Bronchial epithelial cell (primary cell): Measurements from ENCODE around the gene UBE2E3. TPM values are rescaled to one million over a fixed set of nuclear protein-coding genes. Genes with fewer than 3 reads are reported as not detected.

Experiments used
- DNase-seq: peaks from one replicate; pipeline ENCODE4 v3.0.0-alpha.2; 2010; ENCODE audit warnings: low read depth
- FAIRE-seq: peaks from 2 replicates; lab custom pipeline; 2011; peaks lifted over from hg19 to GRCh38; lab: Jason Lieb, UNC
- H3K27me3 ChIP-seq: 2 replicates; pipeline ENCODE4 v1.5.1; 2011; ENCODE audit warnings: low read length; ENCODE audit not compliant: control insufficient read depth, insufficient read depth
- H3K36me3 ChIP-seq: 2 replicates; pipeline ENCODE4 v1.5.1; 2011; ENCODE audit warnings: low read length; ENCODE audit not compliant: control insufficient read depth, insufficient read depth
- H3K4me3 ChIP-seq: 2 replicates; pipeline ENCODE4 v1.5.1; 2011; ENCODE audit warnings: mild to moderate bottlenecking, low read depth, low read length, control low read depth
- total RNA-seq: library from RNA; depleted of rRNA; stranded (reverse); fragments of >200 nt; gene quantifications from 2 replicates; pipeline ENCODE4 v1.2.1, GENCODE V29; 2014
- TF ChIP-seq, protein P1 (sequence below): IDR thresholded peaks from 2 replicates; pipeline ENCODE4 v1.5.1; 2011; ENCODE audit warnings: mild to moderate bottlenecking, moderate library complexity, low read length, control low read depth, inconsistent platforms; ENCODE audit not compliant: insufficient read depth, severe bottlenecking

UBE2E3 gene
- total RNA-seq, 1 donor from 2014 or later, result 27.4 TPM

DNA sequence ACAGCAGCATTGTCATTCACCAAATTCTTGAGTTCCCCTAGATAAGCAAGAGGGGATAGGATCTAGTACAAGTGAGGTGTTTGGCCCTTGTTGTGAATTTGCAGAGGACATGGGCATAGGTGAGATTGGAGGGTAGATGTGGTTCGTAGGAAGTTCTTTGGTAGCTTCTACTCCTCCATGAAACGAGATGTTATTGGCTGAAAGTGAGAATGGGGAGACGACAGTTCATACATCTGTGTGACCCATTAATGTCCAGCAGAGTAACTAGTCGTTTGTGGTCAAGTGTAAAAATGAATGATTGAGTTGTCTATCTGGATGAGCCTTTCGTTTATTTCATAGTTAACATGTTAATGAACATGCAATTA is 90.4 kb downstream of the UBE2E3 start:
- FAIRE-seq, result no peak
- no peak for DNase-seq
- no peak overlapping the region for H3K4me3 ChIP-seq
- no peaks in the 10 kb centered on the region for H3K36me3 ChIP-seq
- H3K27me3 ChIP-seq, result no peaks in the 10 kb centered on the region
- TF ChIP-seq, protein P1, sequence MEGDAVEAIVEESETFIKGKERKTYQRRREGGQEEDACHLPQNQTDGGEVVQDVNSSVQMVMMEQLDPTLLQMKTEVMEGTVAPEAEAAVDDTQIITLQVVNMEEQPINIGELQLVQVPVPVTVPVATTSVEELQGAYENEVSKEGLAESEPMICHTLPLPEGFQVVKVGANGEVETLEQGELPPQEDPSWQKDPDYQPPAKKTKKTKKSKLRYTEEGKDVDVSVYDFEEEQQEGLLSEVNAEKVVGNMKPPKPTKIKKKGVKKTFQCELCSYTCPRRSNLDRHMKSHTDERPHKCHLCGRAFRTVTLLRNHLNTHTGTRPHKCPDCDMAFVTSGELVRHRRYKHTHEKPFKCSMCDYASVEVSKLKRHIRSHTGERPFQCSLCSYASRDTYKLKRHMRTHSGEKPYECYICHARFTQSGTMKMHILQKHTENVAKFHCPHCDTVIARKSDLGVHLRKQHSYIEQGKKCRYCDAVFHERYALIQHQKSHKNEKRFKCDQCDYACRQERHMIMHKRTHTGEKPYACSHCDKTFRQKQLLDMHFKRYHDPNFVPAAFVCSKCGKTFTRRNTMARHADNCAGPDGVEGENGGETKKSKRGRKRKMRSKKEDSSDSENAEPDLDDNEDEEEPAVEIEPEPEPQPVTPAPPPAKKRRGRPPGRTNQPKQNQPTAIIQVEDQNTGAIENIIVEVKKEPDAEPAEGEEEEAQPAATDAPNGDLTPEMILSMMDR, result no peak

DNA sequence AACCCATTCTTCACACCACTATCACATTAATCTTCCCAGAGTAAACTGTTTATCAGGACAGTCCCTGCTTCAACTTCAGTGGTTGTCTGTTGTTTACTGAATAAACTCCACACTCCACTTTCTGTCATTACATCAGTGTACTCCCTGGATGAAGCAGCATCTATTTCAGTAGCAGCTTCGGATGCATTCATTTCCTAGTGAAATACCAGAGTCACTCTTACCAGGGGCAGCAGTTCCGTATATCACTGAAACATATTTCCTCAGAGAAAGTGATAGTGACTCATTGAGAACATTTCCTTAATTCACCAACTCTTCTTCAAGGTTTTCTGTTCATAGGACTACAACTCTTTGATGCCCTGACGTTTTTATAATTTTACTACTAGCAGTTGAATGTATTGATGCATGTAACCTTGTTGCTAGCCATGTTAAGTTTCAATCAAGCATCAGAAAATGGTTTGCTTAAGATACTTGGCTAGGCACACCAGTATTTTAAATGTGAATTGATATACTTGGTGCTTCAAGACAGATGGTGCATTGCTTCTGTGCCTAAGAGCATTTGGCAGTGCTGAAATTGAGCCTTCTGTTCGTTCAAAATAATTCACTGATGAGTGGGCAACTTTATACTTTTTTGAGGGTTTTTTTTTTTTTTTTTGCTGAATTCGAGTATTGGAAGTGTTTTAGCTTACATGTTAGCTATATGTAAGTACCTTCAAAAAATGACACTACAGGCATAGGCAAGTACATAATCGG is 92.3 kb downstream of the UBE2E3 start:
- DNase-seq, result peak; percentile 41
- no peaks in the 10 kb centered on the region for H3K27me3 ChIP-seq
- FAIRE-seq, result no peak
- no peak overlapping the region for H3K4me3 ChIP-seq
- no peaks in the 10 kb centered on the region for H3K36me3 ChIP-seq
- TF ChIP-seq, protein P1, result no peak

DNA sequence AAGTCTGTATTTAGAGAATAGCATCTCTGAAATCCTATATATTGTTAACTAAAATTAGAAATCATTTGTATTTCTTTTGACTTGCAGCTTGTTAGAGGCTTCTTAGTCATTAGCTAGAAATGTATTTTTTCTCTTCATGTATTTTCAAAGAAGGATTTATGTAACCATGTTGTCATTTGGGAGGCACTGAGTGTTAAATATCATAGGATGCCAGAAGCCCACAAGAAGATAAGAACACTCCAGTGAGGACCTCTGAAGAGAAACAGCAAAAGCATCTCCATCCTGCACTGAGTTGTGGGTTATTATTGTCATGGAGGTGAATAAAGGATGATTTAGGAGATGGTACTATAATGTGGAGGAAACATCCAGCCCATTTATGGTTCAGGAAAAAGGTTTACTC is 93.5 kb downstream of the UBE2E3 start:
- Histone ChIP-seq H3K4me3 (no peak overlapping the region), H3K27me3 (no peaks in the 10 kb centered on the region), H3K36me3 (no peaks in the 10 kb centered on the region)
- FAIRE-seq (no peak), DNase-seq (peak; percentile 28)
- TF ChIP-seq, protein P1, result no peak

DNA sequence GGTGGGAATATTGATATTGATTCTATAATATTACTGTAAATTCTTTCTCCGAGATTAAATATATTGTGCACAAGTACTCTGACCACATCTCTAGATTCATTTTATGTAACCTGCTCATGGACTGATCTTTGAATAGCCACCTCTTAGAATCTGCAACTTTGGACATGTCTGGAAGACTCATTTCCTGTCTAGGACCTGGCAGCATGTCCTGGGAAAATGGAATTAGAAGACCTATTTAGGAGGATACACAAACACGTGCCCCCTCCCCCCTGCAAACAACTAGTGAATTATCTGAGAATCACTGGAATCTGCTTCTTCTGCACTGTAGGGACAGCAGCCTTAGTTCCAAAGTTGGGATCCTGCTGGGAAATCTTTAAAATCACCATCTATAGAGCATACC is 94.1 kb downstream of the UBE2E3 start:
- FAIRE-seq, result no peak
- TF ChIP-seq, protein P1, result no peak

DNA sequence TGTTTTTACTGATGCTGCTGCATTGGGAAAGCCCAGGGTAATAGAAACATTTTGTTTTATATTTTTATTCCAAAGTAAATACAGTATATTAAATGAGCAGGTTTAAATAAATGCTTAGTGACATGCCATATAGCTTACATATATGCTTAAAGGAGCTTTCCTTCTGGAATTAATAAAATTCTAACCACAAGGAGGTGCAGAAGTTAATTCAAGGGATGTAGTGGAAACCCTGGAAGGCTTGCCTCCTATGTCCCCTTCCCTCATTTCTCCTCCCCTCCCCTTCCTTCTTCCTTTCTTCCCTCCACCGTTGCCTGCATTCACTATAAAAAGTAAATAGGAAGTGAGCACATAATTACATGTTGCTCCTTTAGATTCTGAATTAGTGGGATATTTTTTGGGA is 96.3 kb downstream of the UBE2E3 start:
- DNase-seq (no peak), FAIRE-seq (no peak)
- Histone ChIP-seq H3K4me3 (no peak overlapping the region), H3K27me3 (no peaks in the 10 kb centered on the region), H3K36me3 (no peaks in the 10 kb centered on the region)
- TF ChIP-seq, protein P1, result no peak

More for the DNA sequence above, 94.1 kb downstream of the UBE2E3 start:
- Histone ChIP-seq H3K36me3 (no peaks in the 10 kb centered on the region), H3K27me3 (no peaks in the 10 kb centered on the region), H3K4me3 (no peak overlapping the region)
- DNase-seq, result peak; percentile 88
